ENCODE results near the gene TBC1D13. TPM values are rescaled to one million over a fixed set of nuclear protein-coding genes. Genes with fewer than 3 reads are reported as not detected.
"Not testable (repeated sequence)": the region's sequence is repeated elsewhere in the genome, so short reads cannot be mapped to it uniquely, and the experiment has no call there.

TBC1D13 gene
- total RNA-seq, 1 donor from 2014 or later = 23.0 TPM

DNA sequence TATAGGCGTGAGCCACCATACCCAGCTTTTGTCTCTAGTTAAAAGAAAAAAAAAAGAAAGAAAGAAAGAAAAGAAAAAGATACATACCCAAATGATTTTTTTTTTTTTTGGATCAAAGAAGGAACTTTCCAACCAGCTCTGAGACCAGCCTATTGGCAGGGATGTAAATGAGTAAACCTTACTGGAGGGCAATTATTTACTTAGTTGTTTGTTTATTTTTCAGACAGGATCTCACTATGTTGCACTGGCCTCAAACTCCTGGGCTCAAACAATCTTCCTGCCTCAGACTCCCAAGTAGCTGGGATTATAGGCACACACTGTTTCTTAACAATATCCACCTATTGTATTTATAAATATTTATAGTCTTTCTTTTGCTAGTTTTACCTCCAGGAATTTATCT lies 53.5 kb downstream of the TBC1D13 start:
- intact Hi-C loops (cut with micrococcal nuclease) = no loop called here

DNA sequence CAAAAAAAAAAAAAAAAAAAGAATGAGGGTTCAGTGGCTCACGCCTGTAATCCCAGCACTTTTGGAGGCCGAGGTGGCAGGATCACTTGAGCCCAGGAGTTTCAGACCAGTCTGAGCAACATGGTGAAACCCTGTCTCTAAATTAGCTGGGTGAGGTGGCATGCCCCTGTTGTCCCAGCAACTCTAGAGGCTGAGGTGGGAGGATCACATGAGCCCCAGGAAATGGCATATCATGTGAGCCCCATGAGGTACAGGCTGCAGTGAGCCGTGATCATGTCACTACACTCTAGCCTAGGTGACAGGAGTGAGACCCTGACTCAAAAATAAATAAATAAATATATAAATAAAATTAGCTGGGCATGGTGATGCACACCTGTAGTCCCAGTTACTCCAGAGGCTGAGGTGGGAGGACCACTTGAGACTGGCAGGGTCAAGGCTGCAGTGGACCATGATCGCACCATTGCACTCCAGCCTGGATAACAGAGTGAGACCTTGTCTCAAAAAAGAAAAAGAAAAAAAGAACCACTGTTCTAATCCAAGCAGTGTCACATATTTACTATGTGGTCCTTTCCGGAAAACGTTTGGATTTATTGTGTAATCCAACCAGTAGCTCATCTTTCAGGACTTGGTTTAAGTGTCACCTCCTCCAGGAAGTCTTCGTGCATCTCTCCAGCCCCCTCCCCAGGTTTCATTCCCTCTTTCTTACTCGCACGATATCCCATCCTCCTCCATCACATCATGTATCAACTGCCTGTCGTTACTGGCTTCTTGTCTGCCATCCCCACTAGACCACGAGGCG lies 54.8 kb downstream of the TBC1D13 start:
- intact Hi-C loops (cut with micrococcal nuclease) = no loop called here

DNA sequence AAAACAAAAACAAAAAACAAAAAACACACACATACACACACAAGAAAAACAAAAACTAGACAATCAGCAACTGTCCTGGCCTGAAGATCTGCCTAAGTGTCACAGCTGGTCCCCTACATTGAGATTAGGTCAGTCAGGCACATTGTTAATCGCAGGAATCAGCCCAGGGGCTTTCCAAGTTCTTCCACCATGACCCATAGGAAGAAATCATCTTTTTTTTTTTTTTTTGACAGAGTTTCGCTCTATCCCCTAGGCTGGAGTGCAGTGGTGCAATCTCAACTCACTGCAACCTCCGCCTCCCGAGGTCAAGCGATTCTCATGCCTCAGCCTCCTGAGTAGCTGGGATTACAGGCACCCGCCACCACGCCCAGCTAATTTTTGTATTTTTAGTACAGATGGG lies 56.1 kb downstream of the TBC1D13 start:
- intact Hi-C loops (cut with micrococcal nuclease) = not testable (repeated sequence)

DNA sequence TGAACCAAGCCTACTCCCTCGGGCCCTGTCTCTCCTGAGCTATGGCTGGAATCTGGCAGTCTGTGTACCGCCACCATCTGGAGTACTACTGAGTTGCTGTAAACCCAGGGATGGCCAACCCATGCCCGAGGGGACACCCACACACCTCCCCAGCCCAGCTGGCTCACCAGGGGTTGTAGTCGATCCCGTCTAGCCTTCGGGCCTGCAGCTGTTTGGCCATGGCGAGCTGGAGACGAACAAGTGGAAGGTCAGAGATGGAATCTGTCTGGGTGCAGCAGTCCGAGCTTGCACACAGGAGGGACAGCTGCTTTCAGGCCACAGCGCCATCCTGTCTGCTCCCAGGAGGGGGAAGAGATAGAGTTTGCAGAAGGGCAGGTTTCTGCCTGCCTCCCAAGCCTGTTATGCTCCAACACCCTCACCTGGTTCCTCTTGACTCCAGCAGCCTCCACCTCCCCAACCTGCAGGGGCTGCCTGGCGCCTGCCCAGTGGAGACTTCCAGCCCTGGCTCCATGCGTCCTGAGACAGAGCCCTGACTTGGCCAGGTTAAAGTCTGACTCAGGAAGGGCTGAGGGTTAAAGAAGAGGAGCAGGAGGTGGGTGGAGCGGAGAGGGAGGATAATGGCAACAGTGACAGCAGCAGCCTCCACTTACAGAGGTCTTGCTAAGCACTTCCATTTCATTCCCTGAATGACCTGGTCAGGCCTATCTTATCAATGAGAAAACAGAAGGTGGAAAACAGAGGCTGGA lies 58.3 kb downstream of the TBC1D13 start:
- intact Hi-C loops (cut with micrococcal nuclease) = no loop called here

DNA sequence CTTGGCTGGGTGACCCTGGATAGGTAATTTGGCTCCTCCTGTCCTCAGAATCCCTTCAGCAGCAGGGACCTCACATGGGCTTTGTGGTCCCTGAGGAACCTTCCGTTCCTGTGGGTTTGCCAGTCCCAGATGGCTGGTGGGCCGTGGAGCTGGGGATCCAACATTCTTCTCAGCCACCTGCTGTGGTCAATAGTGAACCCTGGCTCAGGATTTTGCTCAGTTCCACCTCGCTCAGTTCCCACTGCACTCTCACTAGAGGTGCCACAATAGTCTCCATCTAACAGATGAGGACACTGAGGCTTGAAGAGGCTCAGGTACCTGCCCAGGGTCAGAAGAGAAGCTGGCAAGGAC lies 59.6 kb downstream of the TBC1D13 start:
- intact Hi-C loops (cut with micrococcal nuclease) = no loop called here

DNA sequence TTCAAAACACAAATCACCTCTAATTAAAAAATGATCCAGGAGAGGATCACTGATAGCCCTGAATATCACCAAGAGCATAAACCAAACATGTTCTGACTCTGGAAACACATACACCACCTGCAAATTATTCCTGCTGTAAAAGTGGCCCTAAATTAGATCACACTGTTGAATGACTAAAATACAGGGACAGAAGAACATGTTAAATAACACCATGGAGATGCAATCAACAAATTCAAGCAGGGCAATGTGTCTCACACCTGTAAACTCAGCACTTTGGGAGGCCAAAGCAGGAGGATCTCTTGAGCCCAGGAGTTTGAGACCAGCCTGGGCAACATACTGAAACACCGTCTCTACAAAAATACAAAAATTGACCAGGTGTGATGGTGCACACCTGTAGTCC lies 60.8 kb downstream of the TBC1D13 start:
- intact Hi-C loops (cut with micrococcal nuclease) = no loop called here

DNA sequence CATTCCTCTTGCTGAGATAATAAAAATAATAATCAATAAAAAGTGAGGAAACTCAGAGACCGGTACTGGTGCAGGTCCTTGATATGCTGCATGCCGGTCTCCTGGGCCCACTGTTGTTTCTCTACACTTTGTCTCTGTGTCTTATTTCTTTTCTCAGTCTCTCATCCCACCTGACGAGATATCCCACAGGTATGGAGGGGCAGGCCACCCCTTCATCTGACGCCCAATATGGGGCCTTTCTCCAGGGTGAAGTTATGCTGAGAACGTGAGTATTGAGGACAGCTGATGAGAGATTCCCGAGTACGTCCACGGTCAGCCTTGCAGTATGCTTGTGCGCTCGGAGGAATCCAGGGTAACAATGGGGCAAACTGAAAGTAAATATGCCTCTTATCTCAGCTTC lies 64.0 kb downstream of the TBC1D13 start:
- intact Hi-C loops (cut with micrococcal nuclease) = not testable (repeated sequence)

DNA sequence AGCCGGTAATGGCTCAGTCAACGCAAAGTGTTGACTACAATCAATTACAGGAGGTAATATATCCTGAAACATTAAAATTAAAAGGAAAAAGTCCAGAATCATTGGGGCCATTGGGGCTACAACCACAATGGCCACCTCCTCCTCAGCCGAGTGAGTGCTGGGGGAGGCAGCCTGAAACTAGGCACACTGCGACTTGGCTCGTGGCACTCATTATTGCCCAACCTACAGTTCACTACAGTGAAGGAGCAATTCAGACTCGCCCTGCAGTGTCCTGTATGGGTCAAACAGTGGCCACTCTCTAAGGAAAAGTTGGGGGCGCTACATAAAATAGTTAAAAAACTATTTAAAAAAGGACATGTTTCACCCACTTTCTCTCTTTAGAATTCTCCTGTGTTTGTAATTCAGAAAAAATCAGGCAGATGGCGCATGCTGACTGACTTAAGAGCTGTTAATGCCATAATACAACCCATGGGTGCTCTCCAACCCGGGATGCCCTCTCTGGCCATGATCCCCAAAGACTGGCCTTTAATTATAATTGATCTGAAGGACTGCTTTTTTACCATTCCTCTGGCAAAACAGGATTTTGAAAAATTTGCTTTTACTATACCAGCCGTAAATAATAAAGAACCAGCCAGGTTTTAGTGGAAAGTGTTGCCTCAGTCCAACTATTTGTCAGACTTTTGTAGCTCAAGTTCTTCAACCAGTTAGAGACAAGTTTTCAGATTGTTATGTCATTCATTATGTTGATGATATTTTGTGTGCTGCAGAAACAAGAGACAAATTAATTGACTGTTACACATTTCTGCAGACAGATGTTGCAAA lies 64.9 kb downstream of the TBC1D13 start:
- intact Hi-C loops (cut with micrococcal nuclease) = loop anchor here (1.0 kb wide), 3 partner anchors 11 to 95 kb away; partner anchors contain the start of genes DOLK and NUP188

DNA sequence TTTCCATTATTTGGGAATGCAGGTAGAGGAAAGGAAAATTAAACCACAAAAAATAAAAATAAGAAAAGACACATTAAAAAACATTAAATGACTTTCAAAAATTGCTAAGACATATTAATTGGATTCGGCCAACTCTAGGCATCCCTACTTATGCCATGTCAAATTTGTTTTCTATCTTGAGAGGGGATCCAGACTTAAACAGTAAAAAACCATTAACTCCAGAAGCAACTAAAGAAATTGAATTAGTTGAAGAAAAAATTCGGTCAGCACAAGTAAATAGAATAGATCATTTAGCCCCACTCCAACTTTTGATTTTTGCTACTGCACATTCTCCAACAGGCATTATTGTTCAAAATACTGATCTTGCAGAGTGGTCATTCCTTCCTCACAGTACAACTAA lies 65.6 kb downstream of the TBC1D13 start:
- intact Hi-C loops (cut with micrococcal nuclease) = loop anchor here (1.0 kb wide), 3 partner anchors 11 to 95 kb away; partner anchors contain the start of genes DOLK and NUP188

DNA sequence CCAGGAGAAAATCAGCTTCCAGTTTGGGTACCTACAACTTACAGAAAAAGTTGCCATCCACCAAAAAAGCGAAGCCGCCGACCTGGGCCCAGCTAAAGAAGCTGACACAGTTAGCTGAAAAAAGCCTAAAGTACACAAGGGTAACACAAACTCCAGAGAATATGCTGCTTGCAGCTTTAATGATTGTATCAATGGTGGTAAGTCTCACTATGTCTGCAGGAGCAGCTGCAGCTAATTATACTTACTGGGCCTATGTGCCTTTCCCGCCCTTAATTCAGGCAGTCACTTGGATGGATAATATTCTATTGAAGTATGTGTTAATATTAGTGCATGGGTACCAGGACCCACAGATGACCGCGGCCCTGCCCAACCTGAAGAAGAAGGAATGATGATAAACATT lies 67.4 kb downstream of the TBC1D13 start:
- intact Hi-C loops (cut with micrococcal nuclease) = not testable (repeated sequence)

DNA sequence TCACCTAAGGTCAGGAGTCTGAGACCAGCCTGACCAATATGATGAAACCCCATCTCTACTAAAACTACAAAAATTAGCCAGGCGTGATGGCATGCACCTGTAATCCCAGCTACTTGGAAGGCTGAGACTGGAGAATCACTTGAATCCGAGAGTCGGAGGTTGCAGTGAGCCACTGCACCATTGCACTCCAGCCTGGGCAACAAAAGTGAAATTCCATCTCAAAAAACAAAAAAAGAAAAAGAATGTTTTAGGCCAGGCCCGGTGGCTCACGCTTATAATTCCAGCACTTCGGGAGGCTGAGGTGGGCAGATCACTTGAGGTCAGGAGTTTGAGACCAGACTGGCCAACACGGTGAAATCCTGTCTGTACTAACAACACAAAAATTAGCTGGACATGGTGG lies 71.4 kb downstream of the TBC1D13 start:
- intact Hi-C loops (cut with micrococcal nuclease) = not testable (repeated sequence)

Other genes starting within 250 kb of the TBC1D13 start
- gene SPTAN1, start 234.7 kb upstream of the TBC1D13 start, total RNA-seq = 354 and 362 TPM in 2 replicates
- 36.8 and 38.3 TPM in 2 replicates for gene DYNC2I2, start 130.4 kb upstream of the TBC1D13 start, total RNA-seq
- 448 and 465 TPM in 2 replicates for gene SET, start 98.0 kb upstream of the TBC1D13 start, total RNA-seq
- gene PKN3, start 84.8 kb upstream of the TBC1D13 start, total RNA-seq = 10.7 and 11.1 TPM in 2 replicates
- 68.7 and 69.9 TPM in 2 replicates for gene ZDHHC12, start 63.1 kb upstream of the TBC1D13 start, total RNA-seq
- 22.7 and 23.7 TPM in 2 replicates for gene ZER1, start 15.3 kb upstream of the TBC1D13 start, total RNA-seq
- 12.8 and 14.1 TPM in 2 replicates for gene ENDOG, start 31.2 kb downstream of the TBC1D13 start, total RNA-seq
- 93.1 and 105 TPM in 2 replicates for gene SPOUT1, start 42.5 kb downstream of the TBC1D13 start, total RNA-seq
- 13.9 and 14.9 TPM in 2 replicates for gene KYAT1, start 94.7 kb downstream of the TBC1D13 start, total RNA-seq
- gene LRRC8A, start 94.9 kb downstream of the TBC1D13 start, total RNA-seq = 60.1 and 60.2 TPM in 2 replicates
- 2.7 and 2.9 TPM in 2 replicates for gene PHYHD1, start 133.7 kb downstream of the TBC1D13 start, total RNA-seq
- gene DOLK, start 160.3 kb downstream of the TBC1D13 start, total RNA-seq = 11.4 and 13.1 TPM in 2 replicates
- 103 and 105 TPM in 2 replicates for gene NUP188, start 160.4 kb downstream of the TBC1D13 start, total RNA-seq
- 87.4 and 93.5 TPM in 2 replicates for gene SH3GLB2, start 241.1 kb downstream of the TBC1D13 start, total RNA-seq
- gene MIGA2, start 249.4 kb downstream of the TBC1D13 start, total RNA-seq = 49.9 and 50.2 TPM in 2 replicates

Data from T-helper 1 cell treated with Interleukin-12 subunit alpha and Interleukin-12 subunit beta and Interleukin-4 antibody, amounts not matched to agents 30 ng/mL and 1 ng/mL, for 36 hours (primary cell).